ENCODE results near the gene GPD1.

Gene GPD1

DNA sequence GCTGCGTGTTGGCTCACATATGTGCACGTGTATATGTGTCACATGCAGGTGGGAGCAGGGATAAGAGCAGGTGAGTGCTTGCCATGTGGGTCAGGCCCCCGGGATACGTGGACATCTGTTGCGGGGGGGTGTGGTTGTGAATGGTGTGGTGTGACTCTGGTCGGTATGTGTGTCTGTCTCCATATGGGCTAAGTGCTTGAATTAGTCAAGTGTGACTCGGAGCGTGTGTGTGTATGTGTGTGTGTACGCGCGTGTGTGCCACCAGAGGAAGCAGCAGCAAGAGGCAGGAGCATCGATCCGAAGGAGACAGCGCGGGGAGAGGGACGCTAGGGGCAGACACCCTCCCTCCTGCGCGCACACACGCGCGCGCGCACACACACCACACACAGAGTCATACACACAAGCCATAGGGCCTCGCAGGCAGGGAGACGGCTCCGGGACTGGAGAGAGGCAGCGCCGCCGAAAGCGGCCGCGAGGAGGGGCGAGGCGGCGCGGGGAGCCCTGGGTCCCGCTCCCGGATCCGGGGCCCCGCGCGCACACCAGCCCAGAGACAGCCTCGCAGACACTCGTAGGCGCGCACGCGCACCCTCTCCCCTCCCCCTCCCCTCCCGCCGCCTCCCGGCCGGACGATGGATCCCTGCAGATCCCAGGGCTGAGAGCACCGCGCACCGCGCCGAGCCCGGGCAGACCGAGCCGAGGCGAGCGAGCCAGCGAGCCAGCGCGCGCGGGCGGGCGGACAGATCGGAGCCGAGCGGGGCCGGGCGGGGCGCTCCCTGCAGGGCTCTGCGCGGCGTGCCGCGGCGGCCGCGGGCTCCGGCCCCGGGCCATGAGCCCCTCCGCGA is 46.6 kb upstream of the GPD1 start, which contains the start of gene ASIC1:
Gene ASIC1 (plus strand): TSS at position 597 of the 842 bp plus-strand sequence. CDS start 1,171 bp downstream, outside the sequence.
- Histone ChIP-seq H3K79me2 (ENCODE audit: low read length) (no peaks in the 10 kb centered on the region), H3K4me1 (ENCODE audit: low read length) (peaks cover 17% of the 10 kb centered on the region), H3K4me2 (ENCODE audit: low read length) (peak within 1 kb of the TSS; percentile 97), H3K9me3 (ENCODE audit: insufficient read depth, low read length) (no peaks in the 10 kb centered on the region), H3K36me3 (replicated peaks; ENCODE audit: low read depth, low read length) (no peaks in the 10 kb centered on the region), H3K27ac (ENCODE audit: low read length) (no peak within 1 kb of the TSS), H3K4me3 (ENCODE audit: low read length) (peak within 1 kb of the TSS; percentile 84), H2AFZ (ENCODE audit: low read depth, low read length) (peak within 1 kb of the TSS; percentile 76), H3K27me3 (ENCODE audit: low read depth, low read length) (peaks cover 3% of the 10 kb centered on the region; the same call in 1 of the 2 replicates), H3K9ac (ENCODE audit: low read length) (peak within 1 kb of the TSS; percentile 68), H4K20me1 (ENCODE audit: insufficient read depth, low read length) (no peaks in the 10 kb centered on the region)
- TF ChIP-seq EZH2phosphoT487 (IDR thresholded peaks at IDR 0.05; ENCODE audit: low read depth), result no peak
- TF ChIP-seq, protein P1, sequence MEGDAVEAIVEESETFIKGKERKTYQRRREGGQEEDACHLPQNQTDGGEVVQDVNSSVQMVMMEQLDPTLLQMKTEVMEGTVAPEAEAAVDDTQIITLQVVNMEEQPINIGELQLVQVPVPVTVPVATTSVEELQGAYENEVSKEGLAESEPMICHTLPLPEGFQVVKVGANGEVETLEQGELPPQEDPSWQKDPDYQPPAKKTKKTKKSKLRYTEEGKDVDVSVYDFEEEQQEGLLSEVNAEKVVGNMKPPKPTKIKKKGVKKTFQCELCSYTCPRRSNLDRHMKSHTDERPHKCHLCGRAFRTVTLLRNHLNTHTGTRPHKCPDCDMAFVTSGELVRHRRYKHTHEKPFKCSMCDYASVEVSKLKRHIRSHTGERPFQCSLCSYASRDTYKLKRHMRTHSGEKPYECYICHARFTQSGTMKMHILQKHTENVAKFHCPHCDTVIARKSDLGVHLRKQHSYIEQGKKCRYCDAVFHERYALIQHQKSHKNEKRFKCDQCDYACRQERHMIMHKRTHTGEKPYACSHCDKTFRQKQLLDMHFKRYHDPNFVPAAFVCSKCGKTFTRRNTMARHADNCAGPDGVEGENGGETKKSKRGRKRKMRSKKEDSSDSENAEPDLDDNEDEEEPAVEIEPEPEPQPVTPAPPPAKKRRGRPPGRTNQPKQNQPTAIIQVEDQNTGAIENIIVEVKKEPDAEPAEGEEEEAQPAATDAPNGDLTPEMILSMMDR (IDR thresholded peaks at IDR 0.05; ENCODE audit: low read depth, low read length), result peak; percentile 5; the same call in 1 of the 2 replicates

DNA sequence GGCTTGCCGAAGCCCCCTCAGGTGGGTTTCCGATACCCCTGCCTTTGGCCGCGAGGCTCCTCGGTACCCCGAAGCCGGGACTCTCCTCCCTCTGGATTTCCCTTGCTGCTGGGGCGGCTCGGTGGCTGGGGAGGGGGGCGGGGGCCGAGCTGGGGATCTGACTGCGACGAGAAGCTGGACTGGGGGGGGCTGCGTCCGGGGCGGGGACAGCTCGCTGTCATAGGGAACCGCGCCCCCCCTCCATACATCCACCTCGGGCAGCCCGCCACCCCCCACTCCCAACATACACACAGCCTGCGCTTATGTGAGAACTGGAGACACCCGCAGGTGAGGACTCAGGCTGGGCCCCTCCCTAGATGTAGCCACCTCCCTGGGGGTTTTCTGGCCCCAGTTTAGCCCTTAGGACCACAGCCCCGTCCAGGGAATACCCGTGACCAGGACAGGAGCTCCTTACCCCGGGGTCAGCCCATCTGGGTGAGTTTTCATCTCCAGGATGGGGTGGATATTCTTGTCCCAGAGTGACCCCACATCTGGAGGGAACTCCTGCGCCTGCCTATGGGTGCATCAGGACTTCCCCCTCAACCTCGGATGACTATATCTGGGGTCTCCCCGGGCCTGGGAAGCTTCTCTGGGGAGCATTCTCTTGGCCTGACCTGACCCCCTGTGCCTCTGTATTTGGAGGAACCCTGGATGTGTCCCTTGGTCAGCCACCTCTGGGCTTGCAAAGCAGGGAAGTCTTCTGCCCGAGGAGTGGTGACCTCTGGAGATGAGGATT is 45.7 kb upstream of the GPD1 start:
- Histone ChIP-seq H3K4me2 (ENCODE audit: low read length) (peak overlapping the region; percentile 97), H2AFZ (ENCODE audit: low read depth, low read length) (no peak overlapping the region), H3K9me3 (ENCODE audit: insufficient read depth, low read length) (no peaks in the 10 kb centered on the region), H3K9ac (ENCODE audit: low read length) (peak overlapping the region; percentile 68), H3K36me3 (replicated peaks; ENCODE audit: low read depth, low read length) (no peaks in the 10 kb centered on the region), H3K27ac (ENCODE audit: low read length) (no peak overlapping the region), H3K27me3 (ENCODE audit: low read depth, low read length) (no peaks in the 10 kb centered on the region), H4K20me1 (ENCODE audit: insufficient read depth, low read length) (no peaks in the 10 kb centered on the region), H3K4me3 (ENCODE audit: low read length) (peak overlapping the region; percentile 84), H3K79me2 (ENCODE audit: low read length) (no peaks in the 10 kb centered on the region), H3K4me1 (ENCODE audit: low read length) (peaks cover 17% of the 10 kb centered on the region)
- no peak for TF ChIP-seq EZH2phosphoT487 (IDR thresholded peaks at IDR 0.05; ENCODE audit: low read depth)
- TF ChIP-seq, protein P1 (IDR thresholded peaks at IDR 0.05; ENCODE audit: low read depth, low read length), result no peak

DNA sequence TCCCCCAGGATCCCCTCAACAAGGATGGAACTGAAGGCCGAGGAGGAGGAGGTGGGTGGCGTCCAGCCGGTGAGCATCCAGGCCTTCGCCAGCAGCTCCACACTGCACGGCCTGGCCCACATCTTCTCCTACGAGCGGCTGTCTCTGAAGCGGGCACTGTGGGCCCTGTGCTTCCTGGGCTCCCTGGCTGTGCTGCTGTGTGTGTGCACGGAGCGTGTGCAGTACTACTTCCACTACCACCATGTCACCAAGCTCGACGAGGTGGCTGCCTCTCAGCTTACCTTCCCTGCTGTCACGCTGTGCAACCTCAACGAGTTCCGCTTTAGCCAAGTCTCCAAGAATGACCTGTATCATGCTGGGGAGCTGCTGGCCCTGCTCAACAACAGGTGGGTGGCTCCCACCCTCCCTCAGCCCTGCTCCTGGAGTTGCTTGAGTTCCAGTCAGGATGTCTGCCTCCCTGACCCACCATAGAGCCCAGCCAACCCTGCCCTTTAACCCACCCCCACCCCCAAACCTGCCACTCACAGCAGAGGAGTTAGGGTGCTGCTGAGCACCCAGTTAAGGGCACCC is 45.0 kb upstream of the GPD1 start:
- no peak overlapping the region for H2AFZ ChIP-seq (ENCODE audit: low read depth, low read length)
- peaks cover 17% of the 10 kb centered on the region for H3K4me1 ChIP-seq (ENCODE audit: low read length)
- TF ChIP-seq EZH2phosphoT487 (IDR thresholded peaks at IDR 0.05; ENCODE audit: low read depth), result no peak
- TF ChIP-seq, protein P1 (IDR thresholded peaks at IDR 0.05; ENCODE audit: low read depth, low read length), result no peak
- H3K9ac ChIP-seq (ENCODE audit: low read length), result no peak overlapping the region
- H3K4me2 ChIP-seq (ENCODE audit: low read length), result no peak overlapping the region
- H3K9me3 ChIP-seq (ENCODE audit: insufficient read depth, low read length), result no peaks in the 10 kb centered on the region
- H3K36me3 ChIP-seq (replicated peaks; ENCODE audit: low read depth, low read length), result no peaks in the 10 kb centered on the region
- H3K79me2 ChIP-seq (ENCODE audit: low read length), result no peaks in the 10 kb centered on the region
- no peak overlapping the region for H3K4me3 ChIP-seq (ENCODE audit: low read length)
- H3K27me3 ChIP-seq (ENCODE audit: low read depth, low read length), result no peaks in the 10 kb centered on the region
- H3K27ac ChIP-seq (ENCODE audit: low read length), result no peak overlapping the region
- no peaks in the 10 kb centered on the region for H4K20me1 ChIP-seq (ENCODE audit: insufficient read depth, low read length)

Data from OCI-LY3 (cell line).